Panc1 (cell line): ENCODE measurements around the gene MTM1. TPM values are rescaled to one million over a fixed set of nuclear protein-coding genes. Genes with fewer than 3 reads are reported as not detected.

ENCODE experiments used
- ATAC-seq: fragments of 200-7000 bp; cut with Tn5 transposase; 2 replicates; pipeline ENCODE4 v1.9.1; 2020; ENCODE audit warnings: mild to moderate bottlenecking, moderate library complexity
- BruUV-seq: library from RNA; stranded (reverse); fragments of 400-500 nt; replicated peaks from 2 replicates; lab custom pipeline; 2021; lab: Mats Ljungman, UMichigan
- CTCF ChIA-PET: fragments of 300-600 bp; sonication (Branson Sonifier 250); formaldehyde crosslinking; loops from one replicate; lab custom pipeline; 2022; ENCODE audit warnings: antibody characterized with exemption; lab: Charles Lee
- POLR2A ChIA-PET: fragments of 300-600 bp; sonication (Branson Sonifier 250); formaldehyde crosslinking; loops from one replicate; lab custom pipeline; 2022; ENCODE audit warnings: antibody characterized with exemption; lab: Charles Lee
- DNase-seq: peaks from one replicate; pipeline ENCODE4 v3.0.0-alpha.2; 2010; ENCODE audit warnings: low read depth, low spot score
- H3K27ac ChIP-seq: 2 replicates; pipeline ENCODE4 v1.5.1; 2011; ENCODE audit warnings: mild to moderate bottlenecking, low read length, inconsistent platforms
- H3K27me3 ChIP-seq: fragments of 200-500 bp; sonication (Bioruptor generic); 2 replicates; pipeline ENCODE4 v1.6.0; 2014; ENCODE audit warnings: low read length, inconsistent platforms; ENCODE audit not compliant: control insufficient read depth, insufficient read depth
- H3K36me3 ChIP-seq: fragments of 200-500 bp; sonication (Bioruptor generic); 2 replicates; pipeline ENCODE4 v1.5.1; 2014; ENCODE audit warnings: inconsistent platforms, mild to moderate bottlenecking, low read length, moderate library complexity; ENCODE audit not compliant: control insufficient read depth, insufficient read depth
- H3K4me1 ChIP-seq: 2 replicates; pipeline ENCODE4 v1.5.1; 2011; ENCODE audit warnings: inconsistent platforms, mild to moderate bottlenecking, low read length, moderate library complexity; ENCODE audit not compliant: control insufficient read depth, insufficient read depth
- H3K4me3 ChIP-seq, 2 experiments: 2 replicates each; pipeline ENCODE4 v1.5.1; 2011 to 2012; ENCODE audit warnings: low read depth in 2 of 2, low read length in 2 of 2, mild to moderate bottlenecking in 2 of 2, inconsistent platforms in 1 of 2, moderate library complexity in 1 of 2
- H3K9me3 ChIP-seq: fragments of 200-500 bp; sonication (Bioruptor generic); 2 replicates; pipeline ENCODE4 v1.5.1; 2014; ENCODE audit warnings: low read depth, mild to moderate bottlenecking, inconsistent platforms, low read length, moderate library complexity; ENCODE audit not compliant: control insufficient read depth, insufficient read depth
- CTCF ChIP-seq: fragments of 450-650 bp; IDR thresholded peaks from 2 replicates; pipeline ENCODE4 v1.5.1; 2017; ENCODE audit warnings: mild to moderate bottlenecking
- POLR2AphosphoS5 ChIP-seq: IDR thresholded peaks from 2 replicates; pipeline ENCODE4 v1.6.1; 2012; ENCODE audit warnings: mild to moderate bottlenecking, low read depth, low read length, moderate library complexity
- REST ChIP-seq, 2 experiments: IDR thresholded peaks; 2 replicates each; pipeline ENCODE4 v1.6.1; 2011 to 2012; ENCODE audit warnings: low read depth in 2 of 2, control low read depth in 1 of 2, low read length in 1 of 2, mild to moderate bottlenecking in 1 of 2, moderate library complexity in 1 of 2; ENCODE audit not compliant: insufficient read depth in 1 of 2
- SIN3A ChIP-seq: IDR thresholded peaks from 2 replicates; pipeline ENCODE4 v1.6.1; 2012; ENCODE audit warnings: low read depth, mild to moderate bottlenecking, low read length, moderate library complexity, borderline replicate concordance; ENCODE audit not compliant: insufficient read depth
- TCF7L2 ChIP-seq: IDR thresholded peaks from 2 replicates; pipeline ENCODE4 v1.6.1; 2011; ENCODE audit warnings: mild to moderate bottlenecking, low read depth, low read length, inconsistent platforms
- in situ Hi-C: cut with HindIII; loops from 2 replicates; pipeline ENCODE4 v1.10.0; 2016; ENCODE audit warnings: low sequenced_read_pairs, low pct_unique_long_range_greater_than_20kb
- intact Hi-C: fragments of 100-400 bp; cut with micrococcal nuclease; formaldehyde crosslinking; loops from one replicate; pipeline ENCODE4 v1.10.0; 2022; ENCODE audit not compliant: unreplicated experiment
- total RNA-seq: library from RNA; stranded (reverse); gene quantifications from one replicate; pipeline ENCODE4 v1.2.1, GENCODE V29; 2021; ENCODE audit not compliant: unreplicated experiment

The MTM1 gene
- total RNA-seq, 1 experiment from 2014 or later, result 24.0 TPM

GRCh38 chrX:150647331-150647730 lies 78.9 kb downstream of the MTM1 start:
- CTCF ChIA-PET, result no interaction called here

GRCh38 chrX:150648296-150648940 lies 80.0 kb downstream of the MTM1 start:
- H3K27ac ChIP-seq, result no peak overlapping the region
- ATAC-seq, result no peak
- CTCF ChIA-PET, result no interaction called here

More at GRCh38 chrX:150647331-150647730, 78.9 kb downstream of the MTM1 start:
- no peaks in the 10 kb centered on the region for H3K27me3 ChIP-seq
- in situ Hi-C loops (loop anchor here (25.0 kb wide), 1 partner anchor 1135 kb away; the partner anchor contains the start of gene IDS), intact Hi-C loops (no loop called here)
- no peak overlapping the region for H3K4me3 ChIP-seq
- H3K27ac ChIP-seq, result no peak overlapping the region
- DNase-seq (no peak), ATAC-seq (no peak)
- no peaks in the 10 kb centered on the region for H3K9me3 ChIP-seq
- POLR2A ChIA-PET, result no interaction called here
- TF ChIP-seq REST (IDR thresholded peaks at IDR 0.05; ENCODE audit: insufficient read depth in 1 of 2, low read depth in 2 of 2, low read length in 1 of 2) (no peak), POLR2AphosphoS5 (no peak)
- peaks cover 2% of the 10 kb centered on the region for H3K36me3 ChIP-seq
- no TSS peak for BruUV-seq
- no peaks in the 10 kb centered on the region for H3K4me1 ChIP-seq

More at GRCh38 chrX:150648296-150648940, 80.0 kb downstream of the MTM1 start:
- H3K27me3 ChIP-seq, result no peaks in the 10 kb centered on the region
- in situ Hi-C loops, result loop anchor here (25.0 kb wide), 1 partner anchor 1136 kb away; the partner anchor contains the start of gene IDS
- H3K9me3 ChIP-seq, result no peaks in the 10 kb centered on the region
- peaks cover 2% of the 10 kb centered on the region for H3K36me3 ChIP-seq
- DNase-seq, result no peak
- no TSS peak for BruUV-seq
- intact Hi-C loops, result no loop called here
- no peak overlapping the region for H3K4me3 ChIP-seq
- TF ChIP-seq POLR2AphosphoS5 (no peak), CTCF (no peak), REST (IDR thresholded peaks at IDR 0.05; ENCODE audit: insufficient read depth in 1 of 2, low read depth in 2 of 2, low read length in 1 of 2) (no peak), TCF7L2 (no peak), SIN3A (no peak)
- H3K4me1 ChIP-seq, result no peaks in the 10 kb centered on the region
- POLR2A ChIA-PET, result interaction anchor here (0.6 kb wide), 1 partner anchor 141 kb away, joined by 3 read pairs; no protein-coding TSS in a partner anchor
